Esophagus muscularis mucosa (tissue), 4 donors: Measurements from ENCODE around the gene PPP1R17. TPM values are rescaled to one million over a fixed set of nuclear protein-coding genes. Genes with fewer than 3 reads are reported as not detected.

ENCODE experiments used
- DNase-seq: peaks from one replicate; pipeline ENCODE4 v3.0.0-alpha.2; 2017; ENCODE audit errors: extremely low spot score
- H3K27ac ChIP-seq, 4 donors: fragments of 200-600 bp; sonication (generic); replicated peaks in 1 of 4; 1 replicate in 3 of 4; 2 replicates in 1 of 4; pipeline ENCODE4 v1.5.1; 2016 to 2019; ENCODE audit warnings: mild to moderate bottlenecking in 1 of 4
- H3K27me3 ChIP-seq, 4 donors: fragments of 200-600 bp; sonication (generic); one replicate each; pipeline versions ENCODE4 v1.5.1 to v1.6.0; 2016 to 2019
- H3K36me3 ChIP-seq, 4 donors: fragments of 200-600 bp; sonication (generic); one replicate each; pipeline ENCODE4 v1.5.1; 2016 to 2019
- H3K4me1 ChIP-seq, 4 donors: fragments of 200-600 bp; sonication (generic); one replicate each; pipeline ENCODE4 v1.5.1; 2016 to 2019
- H3K4me3 ChIP-seq, 4 donors: fragments of 200-600 bp; sonication (generic); 1 replicate in 2 of 4; 2 replicates in 2 of 4; pipeline ENCODE4 v1.5.1; 2016 to 2019; ENCODE audit warnings: mild to moderate bottlenecking in 4 of 4, moderate library complexity in 1 of 4
- H3K9me3 ChIP-seq, 4 donors: fragments of 200-600 bp; sonication (generic); 1 replicate in 3 of 4; 2 replicates in 1 of 4; pipeline ENCODE4 v1.5.1; 2016 to 2019
- EP300 ChIP-seq: sonication (generic); formaldehyde crosslinking; IDR thresholded peaks from one replicate; pipeline ENCODE4 v1.6.1; 2017; ENCODE audit warnings: antibody characterized with exemption
- POLR2A ChIP-seq: fragments of 450-650 bp; IDR thresholded peaks from one replicate; pipeline ENCODE4 v1.6.1; 2017; ENCODE audit warnings: antibody characterized with exemption, moderate library complexity, mild to moderate bottlenecking, low read depth
- POLR2AphosphoS5 ChIP-seq, 2 donors: sonication (generic); formaldehyde crosslinking; IDR thresholded peaks; one replicate each; pipeline ENCODE4 v1.6.1; 2017; ENCODE audit warnings: antibody characterized with exemption in 2 of 2
- WGBS: methylation state at CpG from one replicate; pipeline ENCODE4 v1.1.5; 2018; 5-methylcytosine and 5-hydroxymethylcytosine counted together
- intact Hi-C: fragments of 100-400 bp; cut with DNase I; formaldehyde crosslinking; loops from one replicate; pipeline ENCODE4 v1.15.1; 2023
- total RNA-seq, 4 donors: library from RNA; depleted of rRNA; stranded (reverse); fragments of >200 nt; gene quantifications; one replicate each; pipeline versions ENCODE4 v1.1.0 to v1.2.1, GENCODE V29; 2016
- TF ChIP-seq, protein P1 (sequence below), 3 experiments: fragments of 200-600 bp in 2 of 3; fragments of 450-650 bp in 1 of 3; sonication (generic) in 2 of 3; IDR thresholded peaks; one replicate each; pipeline ENCODE4 v1.5.1; 2017 to 2019; ENCODE audit warnings: antibody characterized with exemption in 3 of 3, mild to moderate bottlenecking in 2 of 3, moderate library complexity in 1 of 3

The PPP1R17 gene
- total RNA-seq, 4 donors from 2014 or later = not detected

DNA sequence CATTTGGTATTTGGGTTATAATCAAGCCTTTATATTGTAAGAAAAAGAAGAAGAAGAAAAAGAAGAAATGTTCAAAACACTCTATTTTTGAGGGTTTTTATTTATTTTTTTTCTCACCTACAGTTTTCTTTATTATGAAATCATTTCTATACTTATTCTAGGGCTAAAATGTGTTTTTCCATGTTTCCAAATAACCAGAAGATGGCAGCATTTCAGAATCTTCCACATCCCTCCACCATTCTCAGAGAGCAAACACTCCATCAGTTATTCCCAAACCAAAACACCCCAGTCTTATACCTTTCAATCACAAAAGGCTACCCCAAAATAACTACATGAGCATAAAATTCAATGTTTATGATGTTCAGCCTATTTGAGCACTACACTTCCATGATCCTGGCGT lies 38.7 kb upstream of the PPP1R17 start:
- intact Hi-C loops = no loop called here
- H3K27me3 ChIP-seq = no peaks in the 10 kb centered on the region
- DNase-seq = no peak
- no peaks in the 10 kb centered on the region for H3K9me3 ChIP-seq
- H3K4me3 ChIP-seq = no peak overlapping the region
- TF ChIP-seq, protein P1, sequence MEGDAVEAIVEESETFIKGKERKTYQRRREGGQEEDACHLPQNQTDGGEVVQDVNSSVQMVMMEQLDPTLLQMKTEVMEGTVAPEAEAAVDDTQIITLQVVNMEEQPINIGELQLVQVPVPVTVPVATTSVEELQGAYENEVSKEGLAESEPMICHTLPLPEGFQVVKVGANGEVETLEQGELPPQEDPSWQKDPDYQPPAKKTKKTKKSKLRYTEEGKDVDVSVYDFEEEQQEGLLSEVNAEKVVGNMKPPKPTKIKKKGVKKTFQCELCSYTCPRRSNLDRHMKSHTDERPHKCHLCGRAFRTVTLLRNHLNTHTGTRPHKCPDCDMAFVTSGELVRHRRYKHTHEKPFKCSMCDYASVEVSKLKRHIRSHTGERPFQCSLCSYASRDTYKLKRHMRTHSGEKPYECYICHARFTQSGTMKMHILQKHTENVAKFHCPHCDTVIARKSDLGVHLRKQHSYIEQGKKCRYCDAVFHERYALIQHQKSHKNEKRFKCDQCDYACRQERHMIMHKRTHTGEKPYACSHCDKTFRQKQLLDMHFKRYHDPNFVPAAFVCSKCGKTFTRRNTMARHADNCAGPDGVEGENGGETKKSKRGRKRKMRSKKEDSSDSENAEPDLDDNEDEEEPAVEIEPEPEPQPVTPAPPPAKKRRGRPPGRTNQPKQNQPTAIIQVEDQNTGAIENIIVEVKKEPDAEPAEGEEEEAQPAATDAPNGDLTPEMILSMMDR (IDR thresholded peaks at IDR 0.05) = no peak
- TF ChIP-seq EP300 (no peak), POLR2AphosphoS5 (IDR thresholded peaks at IDR 0.05) (no peak), POLR2A (no peak)
- no peaks in the 10 kb centered on the region for H3K36me3 ChIP-seq
- WGBS = 94% methylated on average over 1 of the region's 1 CpG
- H3K27ac ChIP-seq = no peak overlapping the region
- no peaks in the 10 kb centered on the region for H3K4me1 ChIP-seq

DNA sequence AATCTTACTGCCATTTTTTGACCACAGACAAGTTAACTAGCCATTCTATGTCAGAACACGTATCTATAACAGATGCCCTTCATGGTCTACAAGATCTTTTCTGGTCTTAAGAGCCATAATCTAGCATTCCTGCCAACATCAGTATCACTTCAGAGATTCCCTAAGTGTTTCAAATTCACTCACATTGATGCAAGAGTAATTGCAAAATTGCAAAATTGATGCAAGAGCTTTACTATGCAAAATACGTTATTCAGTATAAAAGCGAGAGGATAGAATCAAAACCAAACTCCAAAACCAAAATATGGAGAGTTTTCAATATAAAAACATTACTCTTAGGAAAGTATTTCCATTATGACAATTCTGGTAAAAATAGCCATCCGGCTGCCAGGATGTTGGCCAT lies 38.1 kb upstream of the PPP1R17 start:
- TF ChIP-seq POLR2A (no peak), EP300 (no peak), POLR2AphosphoS5 (IDR thresholded peaks at IDR 0.05) (no peak)
- TF ChIP-seq, protein P1 (IDR thresholded peaks at IDR 0.05) = no peak
- no peak for DNase-seq
- intact Hi-C loops = no loop called here

DNA sequence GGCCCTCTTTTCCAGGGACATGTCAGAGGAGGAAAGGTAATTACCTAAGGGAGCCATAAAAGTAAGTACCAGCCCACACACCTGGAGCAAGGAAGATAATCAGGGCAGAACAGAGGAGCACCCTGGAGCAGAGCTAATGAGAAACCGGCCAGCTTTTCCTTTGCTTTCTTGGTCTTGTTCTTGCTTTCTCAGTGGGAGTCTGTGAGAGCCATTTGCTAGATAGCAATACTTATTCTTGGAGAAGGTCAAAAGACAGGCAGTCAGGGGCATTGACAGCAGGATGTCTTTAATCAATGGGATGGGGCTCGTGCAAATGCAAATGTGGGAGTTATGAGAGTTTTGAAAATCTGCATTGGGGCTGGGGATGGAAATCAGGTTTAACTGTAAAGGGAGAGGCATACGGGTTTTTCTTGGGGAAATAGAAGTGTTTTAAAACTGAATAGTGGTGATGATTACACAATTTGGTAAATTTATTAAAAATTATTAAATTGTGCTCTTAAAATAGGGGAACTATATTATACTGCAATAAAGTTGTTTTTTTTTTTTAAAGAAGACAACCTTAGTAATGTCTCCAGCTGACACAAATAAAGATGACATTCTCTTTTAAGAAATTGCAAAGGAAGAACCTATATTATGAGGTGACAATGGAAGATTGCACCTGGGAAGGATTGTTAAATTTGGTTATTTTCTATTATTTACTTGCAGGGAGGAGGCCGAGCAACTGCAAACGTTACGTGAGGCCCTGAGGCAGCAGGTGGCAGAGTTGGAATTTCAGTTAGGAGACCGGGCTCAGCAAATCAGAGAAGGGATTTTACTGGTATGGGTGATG lies 35.6 kb upstream of the PPP1R17 start:
- TF ChIP-seq POLR2AphosphoS5 (IDR thresholded peaks at IDR 0.05) (no peak), EP300 (no peak), POLR2A (no peak)
- TF ChIP-seq, protein P1 (IDR thresholded peaks at IDR 0.05) = no peak
- H3K27me3 ChIP-seq = no peaks in the 10 kb centered on the region
- no peaks in the 10 kb centered on the region for H3K4me1 ChIP-seq
- H3K4me3 ChIP-seq = no peak overlapping the region
- H3K9me3 ChIP-seq = no peaks in the 10 kb centered on the region
- no peaks in the 10 kb centered on the region for H3K36me3 ChIP-seq
- intact Hi-C loops = no loop called here
- DNase-seq = no peak
- WGBS = 73% methylated on average over 7 of the region's 7 CpGs
- no peak overlapping the region for H3K27ac ChIP-seq

More for the DNA sequence above, 38.1 kb upstream of the PPP1R17 start:
- no peak overlapping the region for H3K27ac ChIP-seq
- no peaks in the 10 kb centered on the region for H3K9me3 ChIP-seq
- H3K27me3 ChIP-seq = no peaks in the 10 kb centered on the region
- H3K36me3 ChIP-seq = no peaks in the 10 kb centered on the region
- H3K4me3 ChIP-seq = no peak overlapping the region
- H3K4me1 ChIP-seq = no peaks in the 10 kb centered on the region
- WGBS = 84% methylated on average over 4 of the region's 4 CpGs

DNA sequence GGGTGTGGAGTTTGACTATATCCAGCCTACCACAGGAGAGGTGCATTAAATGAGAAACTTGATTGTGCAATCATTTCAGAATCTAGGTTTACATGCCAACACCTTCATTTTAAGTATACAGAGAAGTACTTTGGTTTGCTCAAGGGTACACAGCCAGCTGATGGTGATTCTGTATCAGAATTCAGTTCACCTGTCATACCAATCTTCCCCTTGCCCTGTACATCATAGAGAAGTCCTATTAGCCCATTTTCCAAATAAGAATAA lies 35.0 kb upstream of the PPP1R17 start:
- no peak for DNase-seq
- Histone ChIP-seq H3K36me3 (no peaks in the 10 kb centered on the region), H3K9me3 (no peaks in the 10 kb centered on the region), H3K4me3 (no peak overlapping the region), H3K27ac (no peak overlapping the region), H3K27me3 (no peaks in the 10 kb centered on the region), H3K4me1 (no peaks in the 10 kb centered on the region)
- intact Hi-C loops = no loop called here
- no peak for TF ChIP-seq POLR2A
- no peak for TF ChIP-seq EP300
- TF ChIP-seq POLR2AphosphoS5 (IDR thresholded peaks at IDR 0.05) = no peak
- TF ChIP-seq, protein P1 (IDR thresholded peaks at IDR 0.05) = no peak

DNA sequence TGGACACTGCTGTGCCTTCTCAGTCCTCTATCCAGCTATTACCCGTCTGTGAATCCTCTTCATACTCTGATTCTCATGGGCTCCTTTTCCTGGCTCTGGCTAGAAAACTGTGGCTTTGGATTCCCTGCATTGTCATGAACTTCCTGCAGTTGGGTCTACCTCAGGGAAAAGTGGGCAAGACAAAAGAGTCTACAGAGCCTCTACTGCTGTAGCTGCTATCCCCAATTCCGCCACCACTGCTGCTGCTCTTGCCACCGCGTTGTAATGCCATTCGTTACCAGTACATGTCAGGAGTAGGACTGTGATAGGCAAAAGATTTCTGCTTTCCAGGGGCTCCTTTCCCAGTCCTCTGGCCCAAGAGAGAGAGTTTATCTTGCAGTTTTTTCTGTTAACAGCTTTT lies 23.9 kb upstream of the PPP1R17 start:
- Histone ChIP-seq H3K27ac (no peak overlapping the region), H3K27me3 (no peaks in the 10 kb centered on the region), H3K4me1 (no peaks in the 10 kb centered on the region), H3K4me3 (no peak overlapping the region), H3K36me3 (no peaks in the 10 kb centered on the region), H3K9me3 (no peaks in the 10 kb centered on the region)
- peak; percentile 70 for DNase-seq
- 64% methylated on average over 5 of the region's 5 CpGs for WGBS
- no peak for TF ChIP-seq POLR2A
- TF ChIP-seq EP300 = no peak
- TF ChIP-seq, protein P1 (IDR thresholded peaks at IDR 0.05) = no peak
- no peak for TF ChIP-seq POLR2AphosphoS5 (IDR thresholded peaks at IDR 0.05)
- intact Hi-C loops = no loop called here
